GM12864 (cell line): Measurements from ENCODE around the gene DVL1.

ENCODE experiments used
- DNase-seq: peaks from one replicate; pipeline ENCODE4 v3.0.0-alpha.2; 2011; ENCODE audit warnings: low read depth
- H3K4me3 ChIP-seq: 2 replicates; pipeline ENCODE4 v1.5.1; 2011; ENCODE audit warnings: mild to moderate bottlenecking, low read depth, low read length, control low read depth
- CTCF ChIP-seq: IDR thresholded peaks from 2 replicates; pipeline ENCODE4 v1.5.1; 2011; ENCODE audit warnings: low read depth, mild to moderate bottlenecking, moderate library complexity, low read length, control low read depth, inconsistent platforms; ENCODE audit errors: missing control alignments

Gene DVL1

GRCh38 chr1:1348420-1349255 lies 580 bp downstream of the DVL1 start:
- no peak for DNase-seq
- no peak for TF ChIP-seq CTCF

GRCh38 chr1:1347663-1348419 lies 1.4 kb downstream of the DVL1 start:
- H3K4me3 ChIP-seq, result peak overlapping the region; percentile 82
- DNase-seq, result no peak

More at GRCh38 chr1:1348420-1349255, 580 bp downstream of the DVL1 start:
- H3K4me3 ChIP-seq, result peak overlapping the region; percentile 82

GRCh38 chr1:1347026-1347595 lies 2.1 kb downstream of the DVL1 start:
- H3K4me3 ChIP-seq, result no peak overlapping the region
- no peak for TF ChIP-seq CTCF
- DNase-seq, result no peak

More at GRCh38 chr1:1347663-1348419, 1.4 kb downstream of the DVL1 start:
- no peak for TF ChIP-seq CTCF

- no peak for TF ChIP-seq CTCF
- DNase-seq, result no peak
- H3K4me3 ChIP-seq, result no peak overlapping the region
These were observed 2.7 kb downstream of the DVL1 start for GRCh38 chr1:1346501-1346890.

- TF ChIP-seq CTCF, result no peak
These were observed 3.2 kb downstream of the DVL1 start for GRCh38 chr1:1345860-1346500.

GRCh38 chr1:1345384-1345783 lies 3.8 kb downstream of the DVL1 start:
- no peak for TF ChIP-seq CTCF
- no peak overlapping the region for H3K4me3 ChIP-seq
- DNase-seq, result no peak

More at GRCh38 chr1:1345860-1346500, 3.2 kb downstream of the DVL1 start:
- H3K4me3 ChIP-seq, result no peak overlapping the region
- no peak for DNase-seq
